Stimulated activated CD4-positive, alpha-beta T cell treated with anti-CD3 and anti-CD28 coated beads, Interleukin-2, amount 100 ng/mL, for 4 hours (primary cell): ENCODE results near the gene GABRR1.
"Not testable (repeated sequence)": the region's sequence is repeated elsewhere in the genome, so short reads cannot be mapped to it uniquely, and the experiment has no call there.

ENCODE experiments used
- DNase-seq: peaks from one replicate; pipeline ENCODE4 v3.0.0-alpha.2; 2020; ENCODE audit warnings: low read depth

GABRR1 gene

GRCh38 chr6:89217299-89217910, at the start of gene GABRR1:
TSS of gene GABRR1 (minus strand) at chr6:89217358. CDS start at chr6:89217322, 36 bp downstream.
- DNase-seq, result no peak

- no peak for DNase-seq
These were observed 47.1 kb upstream of the GABRR1 start for GRCh38 chr6:89264296-89264695.

- DNase-seq, result no peak
These were observed 43.7 kb upstream of the GABRR1 start for GRCh38 chr6:89260832-89261231.

GRCh38 chr6:89260310-89260709, 43.2 kb upstream of the GABRR1 start:
- DNase-seq, result no peak

- DNase-seq, result no peak
These were observed 41.8 kb upstream of the GABRR1 start for GRCh38 chr6:89258912-89259311.

- DNase-seq, result no peak
These were observed 40.6 kb upstream of the GABRR1 start for GRCh38 chr6:89257781-89258180.

- no peak for DNase-seq
These were observed 40.2 kb upstream of the GABRR1 start for GRCh38 chr6:89257346-89257745.

- DNase-seq, result no peak
These were observed 38.3 kb upstream of the GABRR1 start for GRCh38 chr6:89255417-89255816.

- no peak for DNase-seq
These were observed 37.4 kb upstream of the GABRR1 start for GRCh38 chr6:89254569-89254968.

GRCh38 chr6:89252907-89253306, 35.7 kb upstream of the GABRR1 start:
- no peak for DNase-seq

- DNase-seq, result no peak
These were observed 34.8 kb upstream of the GABRR1 start for GRCh38 chr6:89251976-89252375.

- no peak for DNase-seq
These were observed 34.0 kb upstream of the GABRR1 start for GRCh38 chr6:89251170-89251569.

GRCh38 chr6:89250239-89250638, 33.1 kb upstream of the GABRR1 start:
- DNase-seq, result no peak

GRCh38 chr6:89244241-89244985, 27.3 kb upstream of the GABRR1 start:
- no peak for DNase-seq

GRCh38 chr6:89243331-89243629, 26.1 kb upstream of the GABRR1 start:
- DNase-seq, result no peak

- DNase-seq, result no peak
These were observed 25.6 kb upstream of the GABRR1 start for GRCh38 chr6:89242574-89243330.

- no peak for DNase-seq
These were observed 22.2 kb upstream of the GABRR1 start for GRCh38 chr6:89239338-89239737.

GRCh38 chr6:89237158-89237557, 20.0 kb upstream of the GABRR1 start:
- DNase-seq, result no peak

GRCh38 chr6:89233605-89234004, 16.4 kb upstream of the GABRR1 start:
- DNase-seq, result not testable (repeated sequence)

GRCh38 chr6:89222712-89223039, 5.5 kb upstream of the GABRR1 start:
- no peak for DNase-seq

- no peak for DNase-seq
These were observed 5.0 kb upstream of the GABRR1 start for GRCh38 chr6:89221971-89222711.

- no peak for DNase-seq
These were observed 4.0 kb upstream of the GABRR1 start for GRCh38 chr6:89221129-89221528.

- no peak for DNase-seq
These were observed 747 bp downstream of the GABRR1 start for GRCh38 chr6:89216411-89216810.
